Ovary (tissue), 9 donors: ENCODE results near the gene TNIP1. TPM values are rescaled to one million over a fixed set of nuclear protein-coding genes. Genes with fewer than 3 reads are reported as not detected.

Source experiments
- DNase-seq, 5 donors: peaks; one replicate each; pipeline ENCODE4 v3.0.0-alpha.2; 2019 to 2020
- H3K27ac ChIP-seq, 2 donors: fragments of 200-600 bp; one replicate each; pipeline versions ENCODE4 v1.5.1 to v1.8.0; 2019 to 2022
- H3K27me3 ChIP-seq: fragments of 200-600 bp; one replicate; pipeline ENCODE4 v1.8.0; 2022
- H3K36me3 ChIP-seq: fragments of 200-600 bp; sonication (generic); one replicate; pipeline ENCODE4 v1.5.1; 2019
- H3K4me1 ChIP-seq: one replicate; pipeline ENCODE4 v1.8.1; 2013; ENCODE audit warnings: mild to moderate bottlenecking, moderate library complexity; ENCODE audit not compliant: insufficient read depth
- H3K4me3 ChIP-seq: fragments of 200-600 bp; sonication (generic); one replicate; pipeline ENCODE4 v1.5.1; 2017
- H3K9me3 ChIP-seq, 2 donors: fragments of 200-600 bp in 1 of 2; sonication (generic) in 1 of 2; one replicate each; pipeline versions ENCODE4 v1.5.1 to v1.8.1; 2013 to 2019; ENCODE audit warnings: mild to moderate bottlenecking in 1 of 2, moderate library complexity in 1 of 2
- CTCF ChIP-seq, 3 donors: fragments of 450-650 bp in 2 of 3; fragments of 200-600 bp in 1 of 3; IDR thresholded peaks; one replicate each; pipeline versions ENCODE4 v1.5.1 to v1.8.0; 2016 to 2022; ENCODE audit warnings: antibody characterized with exemption in 3 of 3, mild to moderate bottlenecking in 1 of 3
- EP300 ChIP-seq: sonication (generic); formaldehyde crosslinking; IDR thresholded peaks from one replicate; pipeline ENCODE4 v1.6.1; 2017; ENCODE audit warnings: antibody characterized with exemption
- POLR2A ChIP-seq: fragments of 450-650 bp; IDR thresholded peaks from one replicate; pipeline ENCODE4 v1.6.1; 2017; ENCODE audit warnings: antibody characterized with exemption, mild to moderate bottlenecking, moderate library complexity
- WGBS, 3 donors: extraction: QIAGEN DNeasy Blood & Tissue Kit in 1 of 3; methylation state at CpG; one replicate each; pipeline versions ENCODE4 v1.1.5 to v1.1.7; 2013 to 2017; 5-methylcytosine and 5-hydroxymethylcytosine counted together
- intact Hi-C, 4 donors: fragments of 100-400 bp; cut with DNase I; formaldehyde crosslinking; loops; one replicate each; pipeline versions ENCODE4 v1.11.0 to v1.15.1; 2022 to 2023
- polyA plus RNA-seq, 2 donors: library from polyadenylated mRNA; stranded (reverse); fragments of 200-250 nt in 1 of 2; fragments of 350-450 nt in 1 of 2; fragmentation: Illumina TruSeq in 1 of 2; extraction: RNeasy Lipid Tissue Mini Kit (QIAGEN cat#74804) in 1 of 2; gene quantifications; one replicate each; pipeline ENCODE4 v1.2.3, GENCODE V29; 2013 to 2014
- total RNA-seq, 7 donors: library from RNA; depleted of rRNA in 2 of 7; stranded (reverse); fragments of >200 nt in 2 of 7; fragmentation: NEBNext Ultra II Directional in 3 of 7; extraction: Animal tissue kit (Norgen Biotek cat#: 25700) in 3 of 7; gene quantifications; one replicate each; pipeline versions ENCODE4 v1.1.0 to v1.2.4, GENCODE V29; 2016 to 2023
- donor health status: DM: no; HTN: no; CAD: no; lungs with moderate emphysema.
- donor health status: DM: no; HTN: no; CAD: no.
- donor health status: Bipolar disorder and iron deficiency.
- donor health status: DM: yes; HTN: yes; CAD: no.
- donor health status: DM: no; HTN: no; CAD: no.
- donor health status: DM: yes; HTN: yes; CAD: no.

The TNIP1 gene
- total and polyA plus RNA-seq, 9 donors = 39.4 to 89.7 (median 60.6) TPM

- TF ChIP-seq POLR2A = no peak
- no peak for TF ChIP-seq CTCF (IDR thresholded peaks at IDR 0.05)
- Histone ChIP-seq H3K9me3 (no peaks in the 10 kb centered on the region), H3K27ac (no peak overlapping the region), H3K4me1 (peaks cover 16% of the 10 kb centered on the region), H3K27me3 (no peaks in the 10 kb centered on the region), H3K4me3 (no peak overlapping the region), H3K36me3 (no peaks in the 10 kb centered on the region)
- intact Hi-C loops = no loop called here
- 81 to 89% (median 82%) methylated on average over 14 of the region's 14 CpGs for WGBS, 3 donors
- DNase-seq = no peak
Observed at GRCh38 chr5:151033217-151033934, 47.5 kb downstream of the TNIP1 start.

- intact Hi-C loops = no loop called here
- no peaks in the 10 kb centered on the region for H3K36me3 ChIP-seq
- no peak for TF ChIP-seq POLR2A
- no peak for TF ChIP-seq CTCF (IDR thresholded peaks at IDR 0.05)
- no peak for TF ChIP-seq EP300
- WGBS, 3 donors = 95 to 98% (median 96%) methylated on average over 11 of the region's 11 CpGs
- H3K9me3 ChIP-seq = no peaks in the 10 kb centered on the region
- H3K27me3 ChIP-seq = no peaks in the 10 kb centered on the region
- no peak overlapping the region for H3K27ac ChIP-seq
- peaks cover 4% of the 10 kb centered on the region for H3K4me1 ChIP-seq
- H3K4me3 ChIP-seq = no peak overlapping the region
- peak in 1 of 5 donors; percentile 21 for DNase-seq
Observed at GRCh38 chr5:151031554-151031953, 49.3 kb downstream of the TNIP1 start.

DNA sequence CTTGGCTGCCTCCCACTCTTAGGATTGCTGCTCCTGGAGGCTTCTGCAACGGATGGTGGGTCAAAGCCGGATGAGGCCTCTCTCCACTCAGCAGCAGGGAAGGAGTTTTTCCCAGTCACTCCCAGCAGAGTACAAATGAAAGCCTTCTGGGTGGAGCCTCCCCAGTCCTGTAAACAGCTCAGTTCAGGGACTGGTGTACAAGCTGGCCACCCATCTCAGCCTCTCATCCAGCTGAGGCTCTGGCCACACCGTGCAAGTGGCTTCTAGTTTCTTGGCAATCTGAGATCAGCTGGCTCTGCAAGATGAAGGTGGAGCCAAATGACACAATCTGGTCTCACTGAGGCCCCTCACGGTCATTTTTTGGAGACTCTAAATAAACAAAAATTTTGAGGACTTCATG is 50.5 kb downstream of the TNIP1 start:
- Histone ChIP-seq H3K4me3 (no peak overlapping the region), H3K9me3 (no peaks in the 10 kb centered on the region), H3K36me3 (no peaks in the 10 kb centered on the region), H3K27ac (no peak overlapping the region), H3K4me1 (peaks cover 13% of the 10 kb centered on the region), H3K27me3 (no peaks in the 10 kb centered on the region)
- WGBS, 3 donors = 42 to 52% (median 43%) methylated on average over 4 of the region's 4 CpGs
- no peak for TF ChIP-seq EP300
- TF ChIP-seq POLR2A = no peak
- TF ChIP-seq CTCF (IDR thresholded peaks at IDR 0.05) = no peak
- DNase-seq = peak in 1 of 5 donors; percentile 69
- intact Hi-C loops = no loop called here

DNA sequence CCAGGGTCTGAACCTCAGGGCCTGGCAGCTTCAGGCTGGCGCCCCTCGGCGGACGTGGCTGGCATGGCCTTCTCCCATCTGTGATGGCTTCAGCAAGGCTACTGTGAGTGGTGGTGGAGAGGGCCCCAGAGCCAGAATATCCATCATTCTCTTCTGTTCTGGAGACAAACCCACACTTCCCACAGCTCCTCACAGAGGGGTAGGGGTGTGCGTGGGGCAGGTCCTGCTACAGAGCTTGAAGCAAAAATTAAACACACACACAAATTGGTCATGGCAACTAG is 50.8 kb downstream of the TNIP1 start:
- H3K4me1 ChIP-seq = peaks cover 16% of the 10 kb centered on the region
- TF ChIP-seq CTCF (IDR thresholded peaks at IDR 0.05) (no peak), POLR2A (no peak), EP300 (no peak)
- DNase-seq = no peak
- no peaks in the 10 kb centered on the region for H3K9me3 ChIP-seq
- no peaks in the 10 kb centered on the region for H3K36me3 ChIP-seq
- intact Hi-C loops = no loop called here
- no peak overlapping the region for H3K4me3 ChIP-seq
- WGBS, 3 donors = 92 to 95% (median 94%) methylated on average over 5 of the region's 5 CpGs
- no peak overlapping the region for H3K27ac ChIP-seq
- H3K27me3 ChIP-seq = no peaks in the 10 kb centered on the region
